Fibroblast of skin of left biceps (primary cell): ENCODE measurements around the gene SAYSD1.

Source experiments
- DNase-seq, 2 experiments: peaks; one replicate each; pipeline ENCODE4 v3.0.0-alpha.2; 2013; ENCODE audit warnings: low read depth in 2 of 2

Gene SAYSD1

DNA sequence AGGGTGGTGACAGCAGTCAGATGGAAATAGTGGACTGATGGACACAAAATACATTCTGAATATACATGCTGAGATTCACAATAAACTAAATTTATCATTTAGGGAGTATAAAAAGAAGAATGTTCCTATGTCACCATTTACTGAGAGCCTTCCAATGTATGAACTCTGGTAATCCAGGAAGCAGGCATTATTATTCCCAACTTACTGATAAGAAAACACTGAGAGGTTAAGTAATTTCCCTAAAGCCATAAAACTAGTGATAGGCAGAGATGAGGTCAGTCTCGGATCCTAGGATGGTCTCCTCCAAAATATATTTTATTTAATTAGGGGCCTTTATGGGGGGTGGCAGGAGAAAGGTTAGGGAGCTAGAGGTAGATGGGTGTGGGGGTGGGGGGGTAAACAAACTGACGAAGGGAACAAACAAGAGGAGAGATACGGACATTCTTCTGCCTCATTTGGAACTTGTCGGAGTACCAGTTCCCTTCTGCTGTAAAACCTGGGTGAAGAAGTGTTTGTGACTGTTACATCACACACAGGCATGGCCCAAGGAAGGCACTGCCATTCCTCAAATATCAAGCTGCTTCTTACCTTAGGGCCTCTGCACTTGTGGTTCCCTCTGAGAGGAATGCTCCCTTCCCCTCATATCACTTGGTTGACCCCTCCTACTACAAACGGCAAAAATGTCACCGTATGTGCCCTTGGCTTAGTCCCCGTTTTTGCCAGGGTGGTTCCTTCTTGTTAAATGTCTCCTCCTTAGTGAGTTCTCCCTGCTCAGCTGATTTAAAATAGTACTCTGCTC lies 6.7 kb downstream of the SAYSD1 start:
- no peak for DNase-seq

DNA sequence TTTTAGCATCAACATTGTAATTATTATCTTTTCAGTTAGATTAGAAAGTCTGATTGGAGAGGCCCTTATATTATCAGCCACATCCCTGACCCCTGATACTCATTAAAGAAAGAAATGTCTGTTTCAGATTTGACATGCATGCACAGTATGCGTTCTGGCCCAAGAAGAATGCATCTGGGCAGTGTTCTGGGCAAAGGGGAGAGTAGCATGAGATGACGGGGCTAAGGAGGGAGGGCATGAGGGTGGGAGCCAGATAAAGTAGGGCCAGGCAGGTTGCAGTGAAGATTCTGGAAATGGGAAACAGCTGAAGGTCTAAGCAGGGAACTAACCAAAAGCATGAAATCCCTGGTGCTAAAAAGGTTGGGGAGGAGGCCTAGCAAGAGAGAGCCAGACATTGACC lies 7.3 kb downstream of the SAYSD1 start:
- DNase-seq = no peak

DNA sequence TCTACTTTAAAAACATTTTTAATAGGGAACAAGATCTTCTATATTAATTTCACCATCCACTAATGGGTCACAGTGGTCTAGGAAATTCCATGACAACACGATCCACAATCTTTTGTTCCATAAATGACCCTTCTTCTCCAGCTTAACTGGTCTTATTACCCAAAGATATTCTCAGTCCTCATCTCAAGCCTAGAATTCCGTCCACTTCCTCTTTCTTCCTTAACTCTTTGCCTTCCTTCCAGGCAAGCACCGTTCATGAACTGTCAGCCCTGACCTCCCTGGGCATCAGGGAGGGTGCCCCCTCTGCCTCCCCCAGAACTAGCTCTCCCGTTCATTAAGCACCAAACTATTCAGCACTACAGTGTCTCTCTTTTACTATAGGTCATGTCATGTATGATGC lies 8.0 kb downstream of the SAYSD1 start:
- no peak for DNase-seq

DNA sequence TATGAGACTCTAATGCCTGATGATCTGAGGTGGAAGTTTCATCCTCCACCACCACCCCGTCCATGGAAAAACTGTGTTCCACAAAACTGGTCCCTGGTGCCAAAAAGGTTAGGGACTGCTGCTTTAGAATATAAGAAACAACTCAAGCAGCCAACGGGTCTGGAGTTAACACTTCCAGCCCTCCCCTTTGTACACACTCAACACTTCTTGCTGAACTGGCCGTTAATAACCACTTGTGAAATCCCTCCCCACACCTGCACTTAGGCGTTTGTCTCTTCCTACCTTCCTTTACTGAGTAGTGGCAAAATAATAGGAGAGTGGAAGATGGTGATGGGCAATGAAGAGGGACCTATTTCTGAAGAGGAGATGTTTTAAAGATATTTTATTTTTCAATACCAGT lies 10.5 kb downstream of the SAYSD1 start:
- no peak for DNase-seq

DNA sequence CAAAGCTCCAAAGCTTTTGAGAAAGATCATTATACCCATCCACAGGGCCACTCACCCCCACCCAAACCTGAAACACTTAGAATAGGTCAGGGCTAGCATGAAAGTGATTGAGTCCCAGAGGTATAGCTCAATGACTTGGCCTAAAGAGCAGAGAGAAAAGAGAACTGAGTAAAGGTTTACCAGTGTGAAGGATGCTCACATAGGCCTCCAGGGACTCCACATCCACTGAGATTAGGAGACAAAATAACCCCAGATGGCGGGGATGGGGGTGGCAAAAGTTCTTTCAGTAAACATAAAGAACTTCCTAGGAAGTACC lies 12.2 kb downstream of the SAYSD1 start:
- DNase-seq = no peak

DNA sequence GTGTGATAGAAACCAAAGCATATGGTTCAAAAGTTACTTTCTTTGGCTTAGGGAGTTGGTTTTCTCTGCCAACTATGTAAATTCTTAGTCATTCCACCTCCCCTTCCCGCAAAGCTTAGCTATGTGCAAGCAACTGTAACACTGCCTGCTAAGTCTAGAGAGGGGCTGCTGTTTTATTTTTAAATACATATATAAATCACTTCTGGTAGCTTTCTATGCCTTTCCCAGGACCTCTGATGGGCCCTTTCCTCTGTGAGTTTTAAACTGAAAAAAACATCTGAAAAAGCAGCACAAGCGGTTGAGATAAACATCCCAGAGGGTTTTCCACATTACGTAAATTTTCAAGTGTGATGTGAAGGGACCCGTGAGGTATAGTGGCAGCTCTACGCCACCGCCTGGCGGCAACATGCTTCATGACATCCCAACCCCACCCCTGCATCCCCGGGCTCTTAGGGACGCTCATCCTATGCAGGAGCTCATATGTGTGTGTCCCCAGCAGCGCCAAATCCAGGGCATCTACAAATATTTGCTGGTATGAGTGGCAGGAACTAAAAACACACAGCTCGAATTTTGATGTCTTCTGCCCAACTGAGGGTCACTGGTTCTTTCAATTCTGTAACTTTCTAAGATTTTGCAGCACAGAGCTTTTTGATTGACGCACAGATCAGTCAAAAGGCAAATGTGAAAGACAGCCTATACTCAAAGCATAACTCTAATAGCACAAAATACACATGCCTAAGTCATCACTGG lies 12.7 kb downstream of the SAYSD1 start:
- DNase-seq = peak; percentile 58 to 68

DNA sequence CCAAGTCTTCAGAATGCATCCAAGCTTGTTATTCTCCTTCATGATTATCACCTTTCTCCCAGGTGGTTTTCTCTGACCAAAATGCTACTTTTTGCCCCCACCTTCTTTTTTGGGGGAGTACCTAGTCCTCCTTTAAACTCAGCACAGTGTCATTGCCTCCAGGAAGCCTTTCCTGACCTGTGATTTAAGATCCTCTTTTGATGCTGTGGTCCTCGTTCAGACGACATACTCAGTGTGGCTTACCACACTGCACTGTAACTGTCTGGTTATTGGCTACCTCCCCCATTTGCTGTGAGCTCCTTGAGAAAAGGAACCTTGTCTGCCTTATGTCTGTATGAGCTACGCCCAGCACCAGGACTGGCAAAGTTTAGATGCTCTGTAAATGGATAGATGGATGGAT lies 14.6 kb downstream of the SAYSD1 start:
- no peak for DNase-seq

DNA sequence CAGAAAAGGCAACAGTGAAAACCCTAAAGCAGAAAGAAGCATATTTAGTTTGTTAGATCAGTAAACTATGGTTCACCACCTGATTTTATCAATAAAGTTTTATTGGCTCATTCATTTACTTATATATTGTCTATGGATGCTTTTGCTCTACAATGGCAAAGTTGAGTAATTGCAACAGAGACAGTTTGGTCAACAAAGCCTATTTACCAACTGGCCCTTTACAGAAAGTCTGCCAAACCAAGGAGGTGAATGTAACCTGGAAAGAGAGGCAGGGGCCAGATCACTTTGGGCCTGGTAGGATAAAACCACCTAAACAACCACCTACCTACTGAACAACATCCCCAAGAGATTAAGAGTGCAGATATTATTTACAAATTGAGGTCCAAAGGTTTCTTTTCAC lies 19.4 kb downstream of the SAYSD1 start:
- no peak for DNase-seq

DNA sequence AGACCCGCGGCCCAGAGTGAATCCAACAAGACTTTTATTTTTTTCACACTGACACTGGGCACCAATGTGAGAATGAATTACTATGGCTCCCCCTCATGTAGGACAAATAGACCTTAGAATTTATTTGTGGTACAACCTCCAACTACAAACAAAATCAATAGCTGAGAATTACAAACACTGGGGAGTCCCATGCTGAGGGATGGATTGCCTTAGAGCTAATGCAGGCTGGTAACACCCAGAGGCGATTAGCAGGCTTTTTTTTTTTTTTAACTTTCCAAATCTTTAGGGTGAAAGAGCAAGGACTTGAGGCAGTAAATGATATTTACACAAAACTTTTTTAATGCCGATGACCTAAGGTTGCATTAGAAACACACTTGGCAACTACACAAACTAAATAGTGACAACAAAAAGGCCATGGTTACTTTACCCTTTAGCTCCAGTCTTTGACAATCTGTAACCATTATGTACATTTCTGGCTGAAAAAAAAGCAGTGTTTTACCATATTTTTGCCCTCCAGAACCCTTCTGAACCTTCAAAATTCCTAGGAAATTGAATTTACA lies 21.8 kb downstream of the SAYSD1 start:
- DNase-seq = no peak

DNA sequence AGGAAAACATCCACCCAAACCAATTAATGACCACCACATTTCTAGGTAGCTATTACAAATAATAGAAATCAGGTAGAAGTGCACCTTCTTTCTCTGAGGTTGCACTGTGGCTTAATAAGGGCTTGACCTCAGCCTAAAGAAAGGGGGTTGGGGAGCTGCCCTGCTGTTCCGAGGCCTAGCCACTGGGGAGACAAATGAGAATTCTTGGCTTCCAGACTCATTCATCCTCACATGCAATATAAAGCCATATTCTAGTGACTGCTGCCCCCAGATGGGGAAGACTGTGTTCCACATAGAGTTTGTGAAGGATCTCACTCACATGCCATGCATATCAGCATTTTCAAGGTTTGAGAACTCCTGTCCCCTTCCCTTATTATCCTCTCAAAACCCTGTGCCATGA lies 22.9 kb downstream of the SAYSD1 start:
- DNase-seq = no peak

DNA sequence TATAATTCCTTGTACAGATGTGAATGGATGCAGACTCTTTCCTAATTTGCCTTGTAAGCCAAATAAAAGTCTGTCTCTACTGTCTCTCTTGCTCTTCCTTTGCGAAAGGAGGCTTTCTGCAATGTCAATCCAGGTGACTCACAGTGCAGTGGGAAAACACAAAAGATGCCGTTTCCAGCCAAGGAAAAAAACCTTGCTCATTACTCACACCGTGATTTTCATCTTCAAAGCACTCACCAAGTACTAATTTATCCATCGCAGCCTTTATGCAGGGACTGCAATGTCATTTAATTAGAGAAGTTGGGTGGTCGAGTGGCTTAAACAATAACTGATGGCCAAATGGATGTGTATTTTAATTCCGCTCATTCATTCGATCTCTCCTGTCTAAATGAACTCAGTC lies 23.8 kb downstream of the SAYSD1 start:
- no peak for DNase-seq

DNA sequence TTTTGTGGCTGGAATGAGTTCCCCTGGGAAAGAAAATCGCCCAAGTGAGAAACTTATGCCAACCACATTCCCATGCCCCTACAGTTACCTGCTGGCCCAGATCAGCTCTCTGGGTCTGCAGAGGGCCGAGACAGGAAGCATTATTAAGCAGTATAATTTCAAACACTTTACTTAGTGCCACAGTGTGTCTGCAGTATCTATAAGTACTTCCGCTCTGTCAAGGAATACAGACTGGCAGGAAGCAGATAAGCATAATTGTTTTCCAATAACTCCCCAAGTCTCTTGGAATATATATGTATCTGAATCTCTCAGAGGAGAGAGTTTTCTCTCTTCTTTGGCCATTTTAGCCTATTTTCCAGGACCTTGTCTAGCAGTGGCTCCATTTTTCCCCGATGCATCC lies 24.9 kb downstream of the SAYSD1 start:
- DNase-seq = no peak

DNA sequence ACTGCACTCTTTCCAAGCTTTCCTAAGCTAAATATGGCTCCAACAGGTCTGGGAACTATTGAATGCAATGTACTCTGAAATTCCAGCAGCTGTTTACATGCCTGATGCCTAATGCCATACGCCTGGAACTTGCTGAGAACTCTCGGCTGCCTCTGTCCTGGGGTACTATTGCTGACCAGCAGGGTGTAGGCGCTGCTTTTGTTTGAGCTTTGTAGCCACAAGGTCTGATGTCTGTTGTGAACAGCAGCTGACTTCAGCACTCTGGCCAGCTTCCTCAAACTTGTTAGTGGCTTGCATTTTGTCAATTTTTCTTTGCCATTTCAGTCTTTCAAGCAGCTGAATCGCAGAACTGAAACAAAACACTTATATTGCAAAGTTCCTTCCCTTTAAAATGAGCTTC lies 26.7 kb downstream of the SAYSD1 start:
- peak in 1 of 2 experiments; percentile 10 for DNase-seq

DNA sequence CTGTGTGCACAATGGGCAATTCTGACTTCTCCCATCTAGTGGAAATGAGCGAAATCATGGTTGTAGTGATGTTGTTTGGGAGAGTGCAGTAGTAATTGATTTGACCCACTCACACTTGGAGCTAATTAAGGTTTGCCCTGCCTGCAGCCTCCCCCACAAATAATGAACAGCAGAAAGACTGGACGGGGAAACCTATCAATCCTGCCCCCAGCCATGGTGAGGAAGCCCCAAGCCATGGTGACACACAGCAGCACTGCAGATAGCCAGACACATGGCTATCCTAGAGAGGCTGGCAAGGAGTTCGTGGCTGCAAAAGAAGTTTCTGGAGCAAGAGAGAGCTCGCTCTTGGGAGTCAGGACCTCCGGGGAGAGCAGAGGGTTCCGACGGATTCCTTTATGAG lies 27.8 kb downstream of the SAYSD1 start:
- DNase-seq = no peak

DNA sequence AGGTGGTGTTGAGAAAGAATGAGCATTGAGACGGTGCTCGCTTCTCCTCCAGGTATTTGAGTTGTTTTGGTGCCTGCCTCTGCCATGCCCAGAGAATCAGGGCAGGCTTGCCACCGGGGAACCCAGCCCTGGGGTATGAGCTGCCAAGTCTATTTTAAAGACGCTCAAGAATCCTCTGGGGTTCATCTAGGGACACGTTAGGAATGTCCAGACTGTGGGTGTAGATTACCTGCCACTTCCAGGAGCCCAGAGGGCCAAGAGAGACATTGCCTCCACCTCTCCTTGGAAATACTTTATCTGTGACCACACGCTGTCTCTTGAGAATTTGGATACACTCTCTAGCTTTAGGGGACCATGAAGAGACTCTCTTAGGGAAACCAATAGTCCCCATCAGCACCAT lies 28.3 kb downstream of the SAYSD1 start:
- no peak for DNase-seq

DNA sequence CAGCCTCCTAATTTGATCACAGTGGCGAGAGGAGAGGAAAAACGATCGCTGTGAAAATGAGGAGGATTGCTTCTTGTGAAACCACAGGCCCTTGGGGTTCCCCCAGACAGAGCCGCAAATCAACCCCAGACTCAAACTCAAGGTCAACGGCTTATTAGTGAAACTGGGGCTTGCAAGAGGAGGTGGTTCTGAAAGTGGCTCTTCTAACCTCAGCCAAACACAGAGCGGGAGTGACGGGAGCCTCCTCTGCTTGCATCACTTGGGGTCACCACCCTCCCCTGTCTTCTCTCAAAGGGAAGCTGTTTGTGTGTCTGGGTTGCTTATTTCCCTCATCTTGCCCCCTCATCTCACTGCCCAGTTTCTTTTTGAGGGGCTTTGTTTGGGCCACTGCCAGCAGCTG lies 28.7 kb downstream of the SAYSD1 start:
- DNase-seq = no peak

DNA sequence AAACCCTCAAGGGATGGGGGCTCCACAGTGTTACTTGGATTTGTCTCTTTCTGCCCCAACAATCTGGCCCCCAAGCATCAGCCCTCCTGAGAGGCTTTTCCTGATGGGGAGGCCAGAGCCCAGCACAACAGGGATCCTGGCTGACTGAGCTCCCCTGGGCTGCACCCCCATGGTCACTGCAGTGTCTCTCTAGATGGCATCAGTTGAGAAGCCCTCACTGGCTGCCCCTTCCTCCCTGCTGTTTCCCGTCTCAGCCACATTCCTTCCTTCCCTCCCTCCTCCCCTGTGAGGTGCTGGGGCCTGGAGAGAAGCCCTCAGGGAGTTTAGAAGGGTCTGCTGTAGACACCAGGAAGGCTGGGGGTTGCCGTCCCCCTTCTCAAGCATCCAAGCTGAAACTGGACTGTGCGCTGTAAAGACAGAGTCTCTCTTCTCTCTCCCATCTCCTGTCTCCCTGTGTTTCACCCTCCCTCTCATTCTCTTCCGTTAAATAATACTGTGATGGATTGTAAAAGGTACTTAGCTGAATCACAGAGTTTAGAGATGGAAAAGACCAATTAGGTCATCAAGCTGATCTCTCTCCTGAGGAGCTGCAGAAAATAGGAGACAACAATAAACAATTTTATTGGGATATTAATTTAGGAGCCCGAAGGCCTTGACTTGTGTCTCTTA lies 29.7 kb downstream of the SAYSD1 start:
- no peak for DNase-seq

DNA sequence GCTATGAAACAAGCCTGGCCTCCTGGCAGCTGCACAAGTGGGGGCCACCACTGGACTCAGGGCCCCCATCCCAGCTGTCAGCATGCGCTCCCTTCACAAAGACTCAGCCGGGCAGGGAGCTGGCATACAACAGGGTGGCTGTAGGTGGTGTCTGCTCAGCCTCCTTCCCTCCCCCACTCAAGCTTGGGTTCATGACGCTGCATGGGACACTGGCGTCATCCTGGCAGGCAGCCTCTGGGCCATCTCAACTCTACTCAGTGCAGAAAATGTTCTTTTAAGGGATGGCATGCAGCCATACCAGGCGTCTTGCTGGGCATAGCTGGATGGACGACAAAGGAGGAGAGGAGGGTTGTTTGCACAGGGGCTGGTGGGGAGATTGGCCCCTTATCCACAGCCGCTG lies 30.5 kb downstream of the SAYSD1 start:
- no peak for DNase-seq

DNA sequence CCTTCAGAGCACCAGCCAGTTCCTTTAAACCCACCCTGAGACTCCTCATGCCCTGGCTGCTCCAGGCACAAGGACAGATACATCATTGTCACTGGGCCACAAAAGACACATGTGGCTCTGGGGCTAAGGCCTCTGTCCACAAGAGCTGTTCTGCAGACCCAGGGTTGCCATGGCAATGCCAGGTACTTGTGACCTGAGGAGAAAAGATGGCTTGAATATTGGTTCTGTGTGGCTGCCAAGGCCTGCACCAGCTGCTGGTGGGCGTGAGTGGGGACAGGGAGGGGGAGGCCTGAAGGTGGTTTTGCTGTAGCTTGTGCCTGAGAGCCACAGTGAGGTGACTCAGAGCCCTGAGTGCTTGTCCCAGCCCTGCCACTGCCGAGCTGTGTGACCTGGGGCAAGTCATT lies 31.8 kb downstream of the SAYSD1 start:
- DNase-seq = no peak

DNA sequence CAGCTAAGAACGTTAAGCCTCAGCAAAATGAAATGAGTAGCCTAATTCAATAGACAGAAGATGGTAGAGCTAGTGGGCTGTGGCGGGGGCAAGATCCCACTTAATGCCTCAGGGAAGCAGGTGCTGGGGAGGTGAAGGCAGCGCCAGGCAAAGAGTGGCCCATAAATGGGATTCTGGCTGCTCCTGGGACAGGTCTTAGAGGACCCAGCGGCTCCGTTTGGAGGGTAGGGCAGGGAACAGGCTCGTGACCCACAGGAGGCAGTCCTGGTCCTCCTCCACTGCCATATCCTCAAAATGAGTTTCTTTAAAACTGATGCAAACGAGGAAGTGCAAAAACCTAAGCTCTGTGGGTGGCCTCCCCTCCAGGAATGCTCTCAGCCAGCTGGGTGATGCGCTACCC lies 32.7 kb downstream of the SAYSD1 start:
- no peak for DNase-seq

DNA sequence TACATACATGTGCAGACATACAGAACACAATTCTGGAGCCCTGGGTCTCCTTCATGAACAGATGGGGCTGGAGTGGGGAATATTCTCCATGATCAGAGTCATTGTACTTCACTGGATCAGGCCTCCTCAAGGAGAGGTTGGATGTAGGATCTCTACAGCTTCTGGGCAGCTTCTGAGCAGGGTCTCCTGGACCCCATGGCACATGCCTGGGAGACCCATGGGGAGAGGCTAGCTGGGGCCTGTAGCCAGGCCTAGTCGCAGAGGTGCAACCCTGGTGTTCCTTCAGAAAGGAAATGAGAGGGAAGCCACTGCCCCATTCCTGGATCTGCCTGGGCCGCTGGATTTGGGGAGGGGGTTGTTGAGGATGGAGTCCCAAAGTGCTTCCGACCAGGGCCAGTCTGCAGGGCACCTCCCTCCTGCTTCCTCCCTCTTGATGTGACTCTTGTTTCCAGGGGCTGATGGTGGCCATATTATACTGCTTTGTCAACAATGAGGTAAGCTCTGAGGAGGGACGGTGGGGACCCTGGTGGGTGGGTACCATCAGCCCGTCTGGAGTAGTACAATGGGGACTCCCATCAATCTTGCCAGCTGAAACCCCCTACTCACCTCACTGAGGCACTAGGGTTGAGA lies 34.6 kb downstream of the SAYSD1 start:
- no peak for DNase-seq
